ENCODE data around the gene P3H1.
A peak's percentile ranks its signal among the peaks of the same experiment; 100 is the strongest.
"Not testable (repeated sequence)": the region's sequence is repeated elsewhere in the genome, so short reads cannot be mapped to it uniquely, and the experiment has no call there.

The P3H1 gene

DNA sequence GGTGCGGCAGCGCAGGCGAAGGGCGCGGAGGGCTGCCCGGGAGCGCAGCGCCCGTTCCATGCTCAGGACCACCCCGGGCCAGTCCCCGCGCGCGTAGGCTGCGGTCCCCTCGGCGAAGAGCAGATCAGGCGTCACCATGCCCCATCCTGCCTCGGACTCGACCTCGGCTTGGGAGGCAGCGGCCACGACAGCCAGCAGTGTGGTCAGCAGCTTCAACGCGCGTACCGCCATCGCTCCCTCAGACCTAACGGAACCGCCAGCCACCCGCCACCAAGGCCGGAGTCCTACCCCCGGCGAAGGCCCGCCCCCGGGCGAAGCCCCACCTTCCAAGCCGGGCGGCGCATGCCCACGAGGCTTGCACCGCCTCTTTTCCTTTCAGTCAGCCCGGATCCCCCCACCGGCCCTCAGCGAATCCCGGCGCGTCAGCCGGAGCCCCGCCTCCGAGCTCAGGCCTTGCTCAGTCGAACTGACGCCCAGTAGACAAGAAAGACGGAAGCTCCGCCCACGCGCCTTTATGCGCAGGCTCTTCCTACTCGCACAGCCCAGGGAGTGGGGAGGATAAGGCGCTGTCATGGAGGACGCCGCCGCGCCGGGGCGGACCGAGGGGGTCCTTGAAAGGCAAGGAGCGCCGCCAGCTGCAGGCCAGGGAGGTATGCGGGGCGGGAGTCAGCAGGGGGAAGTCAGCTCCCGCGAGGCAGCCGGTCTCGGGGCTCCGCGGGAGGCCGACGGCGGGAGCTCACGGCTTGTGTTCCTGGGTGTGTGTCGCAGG lies at the start of gene P3H1, which contains the start of gene C1orf50:
TSS of gene P3H1 (minus strand) at position 288 of the 769 bp plus-strand sequence. CDS start at position 231, 57 bp downstream.
TSS of gene C1orf50 (plus strand) at position 509 of the 769 bp plus-strand sequence. CDS start at position 572, 63 bp downstream.
- DNase-seq = peak; percentile 91

DNA sequence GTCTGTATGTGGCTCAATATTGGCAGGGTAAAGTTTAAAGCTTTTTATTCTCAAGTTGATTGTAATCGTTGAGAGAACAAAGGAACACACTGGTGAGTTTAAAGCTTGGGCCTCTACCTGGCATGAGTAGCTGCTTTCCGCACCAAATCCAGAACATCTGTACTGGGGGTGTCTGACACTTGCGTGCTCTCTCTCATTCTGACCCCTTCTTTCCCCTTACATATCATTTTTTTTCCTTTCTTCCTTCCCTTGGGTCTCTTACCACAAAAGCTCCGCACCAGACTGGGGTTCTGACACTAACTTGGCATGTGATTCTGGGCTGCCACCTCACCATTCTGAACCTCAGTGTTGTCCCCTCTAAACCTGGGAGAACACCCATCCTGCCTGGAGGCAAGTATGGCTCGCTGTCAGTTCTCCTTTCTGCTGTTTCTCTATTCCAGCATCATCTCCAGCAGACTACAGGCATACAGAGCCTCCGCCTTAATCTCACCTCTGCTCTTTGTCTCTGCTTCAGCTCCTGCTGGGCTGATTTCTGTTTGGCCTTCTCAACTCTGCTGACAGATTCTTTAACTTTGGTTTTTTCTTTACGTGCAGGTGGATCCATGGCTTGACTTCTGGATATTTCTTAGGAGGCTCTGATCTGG lies 49.2 kb upstream of the P3H1 start:
- DNase-seq = peak; percentile 8

DNA sequence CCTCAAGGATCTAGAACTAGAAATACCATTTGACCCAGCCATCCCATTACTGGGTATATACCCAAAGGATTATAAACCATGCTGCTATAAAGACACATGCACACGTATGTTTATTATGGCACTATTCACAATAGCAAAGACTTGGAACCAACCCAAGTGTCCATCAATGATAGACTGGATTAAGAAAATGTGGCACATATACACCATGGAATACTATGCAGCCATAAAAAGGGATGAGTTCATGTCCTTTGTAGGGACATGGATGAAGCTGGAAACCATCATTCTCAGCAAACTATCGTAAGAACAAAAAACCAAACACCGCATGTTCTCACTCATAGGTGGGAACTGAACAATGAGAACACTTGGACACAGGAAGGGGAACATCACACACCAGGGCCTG lies 48.0 kb upstream of the P3H1 start:
- not testable (repeated sequence) for DNase-seq

- no peak for DNase-seq
These were observed 40.3 kb upstream of the P3H1 start for GRCh38 chr1:42807056-42807668.

DNA sequence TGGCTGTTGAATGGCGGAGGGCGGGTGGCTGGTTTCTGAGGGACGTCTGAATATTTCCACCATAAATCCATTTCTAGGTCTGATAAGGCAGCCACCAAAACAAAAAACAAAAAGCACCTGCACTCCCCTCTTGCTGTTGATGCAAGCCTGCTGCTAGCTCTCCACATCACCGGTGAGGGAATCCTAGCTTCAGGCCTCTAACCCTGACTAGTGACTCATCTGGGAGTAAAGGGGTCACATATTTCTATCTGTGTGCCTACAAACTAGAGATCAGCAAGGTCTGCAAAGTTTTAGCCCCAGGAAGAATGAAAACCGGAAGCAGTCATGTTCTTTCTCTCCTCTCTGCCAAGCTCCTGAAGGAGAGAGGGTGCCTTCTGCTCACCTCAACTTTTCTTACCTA lies 39.8 kb upstream of the P3H1 start:
- DNase-seq = no peak

GRCh38 chr1:42806171-42806570 lies 39.3 kb upstream of the P3H1 start:
- no peak for DNase-seq

DNA sequence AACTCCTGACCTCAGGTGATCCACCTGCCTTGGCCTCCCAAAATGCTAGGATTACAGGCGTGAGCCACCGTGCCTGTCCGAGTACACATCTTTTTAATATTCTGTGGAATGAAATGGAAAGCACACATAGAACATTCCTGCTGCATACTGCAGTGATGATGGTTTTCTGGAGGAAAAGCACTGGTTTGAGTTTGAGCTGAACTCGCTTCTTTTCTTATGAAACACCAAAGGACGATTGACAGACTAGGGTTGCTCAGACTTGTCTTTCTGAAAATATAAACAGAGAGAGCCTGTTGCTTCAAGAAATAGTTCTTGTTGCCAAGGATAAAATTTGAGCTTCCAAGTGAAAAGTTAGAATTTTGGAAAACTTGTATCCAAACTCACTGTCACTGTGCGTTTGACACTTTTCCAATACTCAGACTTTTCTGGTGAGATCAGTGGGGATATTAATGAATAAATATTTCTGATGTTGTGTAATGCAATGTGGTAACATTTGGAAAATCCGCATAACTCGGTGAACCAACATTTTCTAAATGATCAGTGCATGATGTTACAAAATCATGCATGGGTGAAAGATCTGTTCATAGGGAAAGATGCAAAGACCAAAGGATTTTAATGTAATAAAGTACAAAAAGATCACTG lies 35.1 kb upstream of the P3H1 start:
- DNase-seq = no peak

GRCh38 chr1:42797979-42798378 lies 31.2 kb upstream of the P3H1 start:
- no peak for DNase-seq

GRCh38 chr1:42797414-42797813 lies 30.6 kb upstream of the P3H1 start:
- no peak for DNase-seq

- DNase-seq = no peak
These were observed 27.0 kb upstream of the P3H1 start for GRCh38 chr1:42793824-42794223.

GRCh38 chr1:42788021-42788420 lies 21.2 kb upstream of the P3H1 start:
- no peak for DNase-seq

DNA sequence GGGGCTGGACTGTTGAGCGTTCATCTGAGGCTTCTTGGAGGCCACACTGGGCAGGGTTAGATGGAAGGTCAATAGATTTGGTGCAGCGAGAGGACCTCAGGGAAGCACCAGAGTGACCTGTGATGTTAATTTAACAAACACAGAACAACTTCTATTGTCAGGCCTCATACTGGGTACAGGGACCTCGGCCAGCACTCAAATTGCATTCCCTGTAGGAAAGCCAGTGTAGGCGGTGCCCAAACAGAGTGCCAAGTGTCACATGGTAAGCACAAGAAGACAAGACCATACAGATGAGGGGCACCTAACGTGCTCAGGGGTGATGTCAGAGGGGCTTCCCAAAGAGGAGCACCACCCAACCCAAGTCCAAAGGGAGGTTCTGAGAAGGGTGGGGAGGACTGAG lies 19.3 kb upstream of the P3H1 start:
- no peak for DNase-seq

GRCh38 chr1:42784946-42785693 lies 18.3 kb upstream of the P3H1 start, which contains the start of gene TMEM269:
Gene TMEM269, plus strand, starts transcription at chr1:42784991. Its CDS starts 4,903 bp downstream, at chr1:42789894.
- DNase-seq = no peak

DNA sequence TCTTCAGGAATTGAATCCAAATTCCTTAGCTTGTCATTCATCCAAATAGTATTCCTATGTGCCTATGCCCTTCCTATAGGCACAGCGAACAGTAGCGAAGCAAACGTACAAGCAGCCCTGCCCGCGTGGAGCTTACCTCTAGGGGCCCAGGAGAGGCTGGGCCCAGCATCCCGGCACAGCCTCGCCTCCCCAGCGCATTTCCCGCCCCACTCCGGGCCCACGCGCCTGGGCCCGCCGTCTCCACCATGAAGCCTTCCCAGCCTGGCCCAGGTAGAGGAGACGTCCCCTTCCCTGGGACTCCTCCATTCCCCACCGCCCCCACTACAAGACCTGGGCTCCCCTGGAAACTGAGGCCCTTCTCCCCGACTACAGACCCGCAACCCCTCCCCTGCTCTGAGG lies 17.7 kb upstream of the P3H1 start:
- no peak for DNase-seq

DNA sequence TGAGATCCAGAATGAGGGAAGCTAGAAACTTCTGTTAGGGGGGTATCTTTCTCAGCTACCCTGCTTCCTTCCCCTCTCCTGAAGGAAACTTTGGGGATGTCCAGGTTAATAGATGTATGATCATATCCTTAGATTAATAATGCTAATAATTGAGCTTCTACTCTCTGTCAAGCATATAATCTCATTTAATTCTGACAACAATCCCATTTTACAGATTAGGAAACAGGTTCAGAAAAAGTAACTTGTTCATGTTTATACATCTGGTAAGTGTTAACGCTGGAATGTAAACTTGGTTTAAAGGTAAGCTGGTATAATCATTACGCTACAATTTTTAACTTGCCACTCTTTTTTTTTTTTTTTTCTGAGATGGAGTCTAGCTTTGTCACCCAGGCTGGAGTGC lies 16.3 kb upstream of the P3H1 start:
- no peak for DNase-seq

- no peak for DNase-seq
These were observed 13.3 kb upstream of the P3H1 start for GRCh38 chr1:42780176-42780575.

GRCh38 chr1:42779725-42780124 lies 12.9 kb upstream of the P3H1 start:
- DNase-seq = no peak

DNA sequence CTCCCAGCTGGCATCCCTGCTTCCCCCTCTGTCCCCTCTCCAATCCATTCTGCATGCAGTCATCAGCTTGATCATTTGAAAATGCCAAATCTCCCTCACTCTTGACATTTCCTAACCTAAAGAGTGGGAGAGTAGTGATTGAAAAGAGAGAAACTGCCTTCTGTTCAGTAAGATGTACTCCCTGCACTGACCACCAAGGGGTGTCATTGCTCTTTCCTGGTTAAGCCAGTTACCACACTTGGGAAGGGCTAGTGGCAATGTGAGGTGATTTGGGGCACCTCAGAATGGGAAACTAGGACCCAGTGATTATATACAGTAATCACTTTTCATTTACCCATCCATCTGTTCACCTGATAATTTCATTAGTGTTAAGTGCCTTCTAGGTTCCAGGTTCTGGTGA lies 11.0 kb upstream of the P3H1 start:
- no peak for DNase-seq

DNA sequence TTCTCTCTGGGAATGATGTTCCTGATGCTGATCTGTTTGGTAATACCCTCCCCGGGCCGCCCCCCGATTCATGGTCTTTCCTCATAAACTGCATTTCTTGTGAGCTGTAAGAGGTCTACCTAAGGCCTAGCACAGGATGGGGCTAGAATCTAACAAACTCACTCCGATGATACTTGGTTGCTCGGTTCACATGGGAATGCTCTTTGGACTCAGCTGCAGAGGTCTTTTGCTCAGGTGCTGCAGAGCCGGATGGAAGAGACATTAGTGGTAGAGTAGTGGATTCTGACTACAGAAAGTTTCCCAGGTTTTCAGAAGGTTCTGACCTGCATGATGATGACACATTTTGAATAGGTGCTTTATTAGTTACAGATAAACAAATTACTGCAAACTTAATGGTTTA lies 9.7 kb upstream of the P3H1 start:
- DNase-seq = no peak

- no peak for DNase-seq
These were observed 8.2 kb upstream of the P3H1 start for GRCh38 chr1:42774928-42775526.

DNA sequence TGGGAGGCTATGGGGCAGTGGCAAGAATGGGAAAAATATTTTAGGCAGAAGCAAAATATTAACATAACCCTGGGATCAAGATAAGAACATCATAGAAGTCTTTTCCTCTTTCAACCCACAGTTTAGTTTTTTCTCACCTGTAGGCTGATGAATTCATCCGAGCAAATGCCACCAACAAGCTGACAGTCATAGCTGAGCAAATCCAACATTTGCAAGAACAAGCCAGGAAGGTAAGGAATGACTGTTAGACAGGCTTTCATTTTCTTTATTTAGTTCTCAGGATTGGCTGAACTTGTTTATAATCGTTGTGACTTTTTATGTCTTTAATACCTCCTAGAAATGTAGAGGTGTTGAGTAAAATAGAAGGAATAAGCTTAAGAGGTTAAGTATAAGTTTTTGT lies 6.6 kb upstream of the P3H1 start:
- no peak for DNase-seq

DNA sequence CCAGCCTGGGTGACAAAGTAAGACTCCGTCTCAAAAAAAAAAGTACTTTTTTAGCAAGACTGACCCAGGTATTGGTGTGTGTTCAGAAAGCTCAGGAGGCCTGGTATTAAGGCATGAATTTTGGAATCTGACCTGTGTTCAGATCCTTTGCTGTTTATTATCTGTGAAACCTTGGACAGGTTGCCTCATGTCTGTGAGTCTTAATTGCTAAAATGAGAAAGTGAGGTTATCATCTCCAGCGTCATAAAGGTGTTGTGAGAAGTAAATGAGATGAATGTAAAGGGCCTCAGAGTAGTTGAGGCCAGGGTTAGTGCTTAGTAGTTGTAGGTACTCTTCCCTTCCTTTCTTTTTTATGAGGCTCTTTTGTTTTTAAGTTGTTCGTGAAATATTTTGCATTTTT lies 3.0 kb upstream of the P3H1 start:
- no peak for DNase-seq
